HG02763 (cell line): ENCODE results near the gene PGBD5.

Source experiments
- ATAC-seq: cut with Tn5 transposase; IDR thresholded peaks from one replicate; pipeline ENCODE4 v1.9.1; 2021; ENCODE audit warnings: mild to moderate bottlenecking, moderate library complexity; ENCODE audit not compliant: unreplicated experiment

Gene PGBD5

GRCh38 chr1:230351983-230352382, 74.1 kb downstream of the PGBD5 start:
- ATAC-seq = no peak

GRCh38 chr1:230351514-230351913, 74.6 kb downstream of the PGBD5 start:
- ATAC-seq = no peak

- no peak for ATAC-seq
Measured at GRCh38 chr1:230350208-230350921, 75.8 kb downstream of the PGBD5 start.

GRCh38 chr1:230349020-230349393, 77.1 kb downstream of the PGBD5 start:
- ATAC-seq = no peak

- ATAC-seq = no peak
Measured at GRCh38 chr1:230348386-230349019, 77.6 kb downstream of the PGBD5 start.

GRCh38 chr1:230347896-230348295, 78.2 kb downstream of the PGBD5 start:
- ATAC-seq = no peak

GRCh38 chr1:230345139-230345885, 80.8 kb downstream of the PGBD5 start:
- ATAC-seq = no peak

GRCh38 chr1:230342699-230343098, 83.4 kb downstream of the PGBD5 start:
- no peak for ATAC-seq

- ATAC-seq = no peak
Measured at GRCh38 chr1:230342019-230342418, 84.1 kb downstream of the PGBD5 start.

- ATAC-seq = no peak
Measured at GRCh38 chr1:230341162-230341546, 85.0 kb downstream of the PGBD5 start.

GRCh38 chr1:230340526-230341161, 85.5 kb downstream of the PGBD5 start:
- no peak for ATAC-seq

- no peak for ATAC-seq
Measured at GRCh38 chr1:230339033-230339432, 87.1 kb downstream of the PGBD5 start.

GRCh38 chr1:230337266-230337665, 88.9 kb downstream of the PGBD5 start:
- no peak for ATAC-seq

GRCh38 chr1:230335861-230336522, 90.1 kb downstream of the PGBD5 start:
- ATAC-seq = no peak

- ATAC-seq = no peak
Measured at GRCh38 chr1:230334447-230334837, 91.7 kb downstream of the PGBD5 start.

GRCh38 chr1:230333590-230334446, 92.3 kb downstream of the PGBD5 start:
- ATAC-seq = no peak

- no peak for ATAC-seq
Measured at GRCh38 chr1:230332575-230333066, 93.5 kb downstream of the PGBD5 start.

GRCh38 chr1:230332061-230332460, 94.1 kb downstream of the PGBD5 start:
- ATAC-seq = no peak

GRCh38 chr1:230330157-230330556, 96.0 kb downstream of the PGBD5 start:
- no peak for ATAC-seq
